Thoracic aorta (tissue), 2 donors: ENCODE data around the gene POLH. TPM values are rescaled to one million over a fixed set of nuclear protein-coding genes. Genes with fewer than 3 reads are reported as not detected.
"Not testable (repeated sequence)": the region's sequence is repeated elsewhere in the genome, so short reads cannot be mapped to it uniquely, and the experiment has no call there.

Experiments used
- ATAC-seq: fragments of 150-250 bp; one replicate; pipeline ENCODE4 v1.8.0; 2017; ENCODE audit warnings: low read depth; ENCODE audit not compliant: insufficient number of reproducible peaks, low FRiP score
- DNase-seq: peaks from one replicate; pipeline ENCODE4 v3.0.0-alpha.2; 2020; ENCODE audit warnings: low spot score
- H3K27ac ChIP-seq, 2 donors: fragments of 200-600 bp; sonication (generic); 1 replicate in 1 of 2; 2 replicates in 1 of 2; pipeline ENCODE4 v1.5.1; 2016; ENCODE audit warnings: mild to moderate bottlenecking in 2 of 2, moderate library complexity in 2 of 2
- H3K27me3 ChIP-seq: fragments of 200-600 bp; sonication (generic); replicated peaks from 2 replicates; pipeline ENCODE4 v1.6.0; 2016; ENCODE audit warnings: mild to moderate bottlenecking; ENCODE audit not compliant: insufficient read depth
- H3K36me3 ChIP-seq: fragments of 200-600 bp; sonication (generic); one replicate; pipeline ENCODE4 v1.5.1; 2016
- H3K4me1 ChIP-seq, 2 donors: fragments of 200-600 bp; sonication (generic); 1 replicate in 1 of 2; 2 replicates in 1 of 2; pipeline versions ENCODE4 v1.5.1 to v1.6.0; 2016; ENCODE audit warnings: low read depth in 2 of 2, mild to moderate bottlenecking in 1 of 2; ENCODE audit not compliant: control insufficient read depth in 1 of 2
- H3K4me3 ChIP-seq: fragments of 200-600 bp; sonication (generic); 2 replicates; pipeline ENCODE4 v1.5.1; 2016; ENCODE audit warnings: mild to moderate bottlenecking
- H3K9me3 ChIP-seq: fragments of 200-600 bp; sonication (generic); 2 replicates; pipeline ENCODE4 v1.5.1; 2016
- total RNA-seq, 2 donors: library from RNA; depleted of rRNA; stranded (reverse); fragments of >200 nt; gene quantifications; one replicate each; pipeline versions ENCODE4 v1.1.0 to v1.2.3, GENCODE V29; 2016
- TF ChIP-seq, protein P1 (sequence below): fragments of 200-600 bp; sonication (generic); IDR thresholded peaks from one replicate; pipeline ENCODE4 v1.5.1; 2019; ENCODE audit warnings: antibody characterized with exemption

POLH gene
- total RNA-seq, 2 donors from 2014 or later: 9.0 to 11.9 TPM

DNA sequence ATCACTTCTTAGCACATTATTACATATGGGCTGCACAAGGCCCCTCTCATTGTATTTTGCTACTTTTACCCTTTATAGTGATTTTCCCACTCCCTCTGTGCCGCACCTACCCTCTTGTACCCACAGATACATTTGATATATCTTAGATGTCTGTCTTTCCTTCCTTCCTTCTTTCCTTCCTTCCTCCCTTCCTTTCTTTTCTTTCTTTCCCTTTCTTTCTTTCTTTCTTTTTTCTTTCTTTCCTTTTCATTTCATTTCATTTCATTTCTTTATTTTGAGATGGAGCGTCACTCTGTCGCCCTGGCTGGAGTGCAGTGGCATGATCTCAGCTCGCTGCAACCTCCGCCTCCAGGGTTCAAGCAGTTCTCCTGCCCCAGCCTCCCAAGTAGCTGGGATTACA lies 12.2 kb downstream of the POLH start:
- H3K4me3 ChIP-seq: no peak overlapping the region
- no peak overlapping the region for H3K27ac ChIP-seq
- no peak for DNase-seq
- no peaks in the 10 kb centered on the region for H3K9me3 ChIP-seq
- no peaks in the 10 kb centered on the region for H3K27me3 ChIP-seq
- TF ChIP-seq, protein P1, sequence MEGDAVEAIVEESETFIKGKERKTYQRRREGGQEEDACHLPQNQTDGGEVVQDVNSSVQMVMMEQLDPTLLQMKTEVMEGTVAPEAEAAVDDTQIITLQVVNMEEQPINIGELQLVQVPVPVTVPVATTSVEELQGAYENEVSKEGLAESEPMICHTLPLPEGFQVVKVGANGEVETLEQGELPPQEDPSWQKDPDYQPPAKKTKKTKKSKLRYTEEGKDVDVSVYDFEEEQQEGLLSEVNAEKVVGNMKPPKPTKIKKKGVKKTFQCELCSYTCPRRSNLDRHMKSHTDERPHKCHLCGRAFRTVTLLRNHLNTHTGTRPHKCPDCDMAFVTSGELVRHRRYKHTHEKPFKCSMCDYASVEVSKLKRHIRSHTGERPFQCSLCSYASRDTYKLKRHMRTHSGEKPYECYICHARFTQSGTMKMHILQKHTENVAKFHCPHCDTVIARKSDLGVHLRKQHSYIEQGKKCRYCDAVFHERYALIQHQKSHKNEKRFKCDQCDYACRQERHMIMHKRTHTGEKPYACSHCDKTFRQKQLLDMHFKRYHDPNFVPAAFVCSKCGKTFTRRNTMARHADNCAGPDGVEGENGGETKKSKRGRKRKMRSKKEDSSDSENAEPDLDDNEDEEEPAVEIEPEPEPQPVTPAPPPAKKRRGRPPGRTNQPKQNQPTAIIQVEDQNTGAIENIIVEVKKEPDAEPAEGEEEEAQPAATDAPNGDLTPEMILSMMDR: no peak
- ATAC-seq: no peak
- H3K4me1 ChIP-seq: no peaks in the 10 kb centered on the region
- peaks cover 30% of the 10 kb centered on the region for H3K36me3 ChIP-seq

DNA sequence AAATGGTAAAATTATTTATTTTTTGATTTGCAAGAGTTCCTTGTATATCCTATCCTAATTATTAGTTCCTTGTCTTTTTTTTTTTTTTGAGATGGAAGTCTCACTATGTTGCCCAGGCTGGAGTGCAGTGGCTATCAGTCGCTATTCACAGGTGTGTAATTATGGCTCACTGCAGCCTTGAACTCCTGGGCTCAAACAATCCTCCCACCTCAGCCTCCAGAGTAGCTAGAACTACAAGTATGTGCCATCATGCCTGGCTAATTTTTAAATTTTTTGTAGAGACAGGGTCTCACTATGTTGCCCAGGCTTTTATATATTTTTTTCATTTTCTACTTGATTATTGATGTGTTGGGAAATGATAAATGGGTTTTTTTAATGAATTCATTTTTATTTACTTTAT lies 13.6 kb downstream of the POLH start:
- peaks cover 20% of the 10 kb centered on the region for H3K36me3 ChIP-seq
- not testable (repeated sequence) for ATAC-seq, DNase-seq, H3K4me1 ChIP-seq, H3K27ac ChIP-seq, H3K27me3 ChIP-seq, H3K4me3 ChIP-seq, H3K9me3 ChIP-seq

DNA sequence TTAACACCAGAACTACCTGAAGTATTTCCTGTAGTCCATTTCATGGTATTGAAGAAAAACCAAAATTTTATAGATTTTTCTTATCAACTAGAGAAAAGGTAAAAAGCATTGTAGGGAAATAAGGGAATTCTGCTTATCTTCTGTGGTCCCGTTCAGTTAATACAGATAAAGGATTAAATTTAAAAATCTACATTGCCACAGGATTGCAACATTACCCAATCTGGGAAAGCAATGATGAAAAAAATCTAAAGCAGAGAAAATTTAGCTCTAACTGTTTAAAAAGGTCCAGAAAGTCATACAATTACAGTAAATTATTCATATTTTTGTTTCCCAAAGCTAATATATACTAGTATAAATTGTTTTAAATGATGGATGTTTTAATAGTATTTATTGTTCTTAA lies 18.0 kb downstream of the POLH start:
- TF ChIP-seq, protein P1: no peak
- H3K4me1 ChIP-seq: no peaks in the 10 kb centered on the region
- no peaks in the 10 kb centered on the region for H3K27me3 ChIP-seq
- H3K36me3 ChIP-seq: peaks cover 15% of the 10 kb centered on the region
- no peaks in the 10 kb centered on the region for H3K9me3 ChIP-seq
- no peak overlapping the region for H3K4me3 ChIP-seq
- ATAC-seq (no peak), DNase-seq (no peak)
- no peak overlapping the region for H3K27ac ChIP-seq

DNA sequence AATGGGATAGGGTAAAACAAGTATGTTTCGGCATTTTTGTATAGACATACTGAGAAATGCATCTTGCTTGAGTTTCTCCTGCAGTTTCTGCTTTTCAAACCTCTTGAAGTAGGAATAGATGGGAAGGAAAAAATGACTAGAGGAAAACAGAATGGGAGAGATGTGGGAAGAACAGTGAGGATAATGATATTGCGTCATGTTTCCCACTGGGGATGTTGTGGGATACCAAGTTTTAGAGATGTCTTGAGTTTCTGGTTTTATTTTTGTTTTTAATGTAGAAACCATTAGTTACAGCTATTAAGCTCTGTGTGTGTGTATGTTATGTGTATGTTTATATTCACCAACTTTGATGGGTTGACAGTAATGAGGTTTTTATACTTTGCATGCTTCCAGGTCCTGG lies 24.6 kb downstream of the POLH start:
- ATAC-seq: no peak
- Histone ChIP-seq H3K36me3 (peaks cover 29% of the 10 kb centered on the region), H3K27me3 (no peaks in the 10 kb centered on the region), H3K27ac (no peak overlapping the region), H3K4me1 (no peaks in the 10 kb centered on the region), H3K4me3 (no peak overlapping the region), H3K9me3 (no peaks in the 10 kb centered on the region)
- TF ChIP-seq, protein P1: no peak
- DNase-seq: no peak

DNA sequence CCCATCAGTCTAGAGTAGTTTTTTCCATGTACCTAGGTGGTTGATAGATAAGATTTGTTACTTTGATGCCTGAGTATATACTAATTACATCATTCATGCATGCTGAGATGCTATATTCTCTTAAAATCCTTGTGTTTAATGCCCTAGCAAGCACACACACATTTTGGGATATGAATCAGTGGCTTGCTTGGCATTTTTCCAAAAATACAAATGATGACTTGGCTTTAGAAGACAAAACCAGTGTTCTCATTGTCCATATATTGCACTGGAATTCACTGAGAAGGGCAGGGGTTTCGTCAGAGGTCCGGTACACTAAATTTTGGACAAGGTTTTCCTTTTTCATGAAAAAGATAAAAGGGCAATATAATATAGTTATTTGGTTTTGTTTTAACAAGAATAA lies 28.2 kb downstream of the POLH start:
- TF ChIP-seq, protein P1: no peak
- Histone ChIP-seq H3K36me3 (peaks cover 20% of the 10 kb centered on the region), H3K9me3 (no peaks in the 10 kb centered on the region), H3K27ac (no peak overlapping the region), H3K4me3 (no peak overlapping the region), H3K27me3 (no peaks in the 10 kb centered on the region), H3K4me1 (no peaks in the 10 kb centered on the region)
- ATAC-seq: no peak
- no peak for DNase-seq

DNA sequence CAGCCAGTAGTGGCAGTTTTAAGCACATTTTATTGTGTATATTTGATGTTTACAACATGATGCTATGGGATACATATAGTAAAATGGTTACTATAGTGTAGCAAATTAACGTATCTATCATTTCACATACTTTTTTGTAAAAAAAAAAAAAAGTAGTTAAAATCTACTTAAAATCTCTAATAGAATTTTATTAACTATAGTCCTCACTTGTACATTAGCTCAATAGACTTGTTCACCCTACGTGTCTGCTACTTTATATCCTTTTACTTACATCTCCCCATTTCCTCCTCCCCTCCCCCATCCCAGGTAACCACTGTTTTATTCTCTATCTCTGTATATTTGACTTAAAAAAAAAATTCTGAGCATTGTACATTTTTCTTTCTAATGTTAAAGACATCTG lies 30.0 kb downstream of the POLH start:
- Histone ChIP-seq H3K27me3 (no peaks in the 10 kb centered on the region), H3K4me3 (no peak overlapping the region), H3K9me3 (no peaks in the 10 kb centered on the region), H3K27ac (no peak overlapping the region), H3K36me3 (peaks cover 27% of the 10 kb centered on the region), H3K4me1 (no peaks in the 10 kb centered on the region)
- TF ChIP-seq, protein P1: no peak
- no peak for ATAC-seq
- no peak for DNase-seq
